ENCODE data around the gene CARMIL1.

CARMIL1 gene

GRCh38 chr6:25239498-25239897, 39.7 kb upstream of the CARMIL1 start:
- Histone ChIP-seq H3K9me3 (no peaks in the 10 kb centered on the region), H3K4me3 (ENCODE audit: low read depth, low read length) (no peak overlapping the region)
- DNase-seq: no peak

GRCh38 chr6:25242567-25242966, 36.6 kb upstream of the CARMIL1 start:
- DNase-seq: no peak
- TF ChIP-seq CTCF (IDR thresholded peaks at IDR 0.05; ENCODE audit: low read depth, low read length): no peak
- Histone ChIP-seq H3K27me3 (no peaks in the 10 kb centered on the region), H3K4me3 (ENCODE audit: low read depth, low read length) (no peak overlapping the region), H3K36me3 (no peaks in the 10 kb centered on the region), H3K9me3 (no peaks in the 10 kb centered on the region), H3K4me1 (no peaks in the 10 kb centered on the region)

More at GRCh38 chr6:25239498-25239897, 39.7 kb upstream of the CARMIL1 start:
- TF ChIP-seq CTCF (IDR thresholded peaks at IDR 0.05; ENCODE audit: low read depth, low read length): no peak
- H3K27me3 ChIP-seq: no peaks in the 10 kb centered on the region
- H3K4me1 ChIP-seq: no peaks in the 10 kb centered on the region
- no peaks in the 10 kb centered on the region for H3K36me3 ChIP-seq

GRCh38 chr6:25244865-25245264, 34.3 kb upstream of the CARMIL1 start:
- H3K27me3 ChIP-seq: no peaks in the 10 kb centered on the region
- H3K9me3 ChIP-seq: no peaks in the 10 kb centered on the region
- TF ChIP-seq CTCF (IDR thresholded peaks at IDR 0.05; ENCODE audit: low read depth, low read length): no peak
- H3K4me3 ChIP-seq (ENCODE audit: low read depth, low read length): no peak overlapping the region
- DNase-seq: no peak
- no peaks in the 10 kb centered on the region for H3K36me3 ChIP-seq
- no peaks in the 10 kb centered on the region; the same call in 1 of the 2 replicates for H3K4me1 ChIP-seq

- peaks cover 3% of the 10 kb centered on the region for H3K4me1 ChIP-seq
- TF ChIP-seq CTCF (IDR thresholded peaks at IDR 0.05; ENCODE audit: low read depth, low read length): no peak
- no peaks in the 10 kb centered on the region for H3K27me3 ChIP-seq
- no peak for DNase-seq
- H3K4me3 ChIP-seq (ENCODE audit: low read depth, low read length): no peak overlapping the region
- no peaks in the 10 kb centered on the region for H3K36me3 ChIP-seq
- no peaks in the 10 kb centered on the region for H3K9me3 ChIP-seq
These were observed 31.1 kb upstream of the CARMIL1 start for GRCh38 chr6:25248123-25248522.

- no peak for DNase-seq
- no peaks in the 10 kb centered on the region for H3K9me3 ChIP-seq
- H3K27me3 ChIP-seq: no peaks in the 10 kb centered on the region
- no peak for TF ChIP-seq CTCF (IDR thresholded peaks at IDR 0.05; ENCODE audit: low read depth, low read length)
- no peaks in the 10 kb centered on the region for H3K36me3 ChIP-seq
- peaks cover 8% of the 10 kb centered on the region for H3K4me1 ChIP-seq
- no peak overlapping the region for H3K4me3 ChIP-seq (ENCODE audit: low read depth, low read length)
These were observed 30.0 kb upstream of the CARMIL1 start for GRCh38 chr6:25249133-25249532.

GRCh38 chr6:25250878-25251277, 28.3 kb upstream of the CARMIL1 start:
- TF ChIP-seq CTCF (IDR thresholded peaks at IDR 0.05; ENCODE audit: low read depth, low read length): no peak
- Histone ChIP-seq H3K4me3 (ENCODE audit: low read depth, low read length) (no peak overlapping the region), H3K4me1 (peaks cover 8% of the 10 kb centered on the region), H3K27me3 (no peaks in the 10 kb centered on the region), H3K9me3 (no peaks in the 10 kb centered on the region), H3K36me3 (no peaks in the 10 kb centered on the region)
- no peak for DNase-seq

Data from BE2C (cell line).